Fibroblast of skin of right biceps (primary cell): ENCODE data around the gene NUP93.
A peak's percentile ranks its signal among the peaks of the same experiment; 100 is the strongest.
"Not testable (repeated sequence)": the region's sequence is repeated elsewhere in the genome, so short reads cannot be mapped to it uniquely, and the experiment has no call there.

ENCODE experiments used
- DNase-seq: peaks from one replicate; pipeline ENCODE4 v3.0.0-alpha.2; 2013

The NUP93 gene

GRCh38 chr16:56710181-56710737 is 19.7 kb upstream of the NUP93 start:
- no peak for DNase-seq

- peak; percentile 18 for DNase-seq
Measured at GRCh38 chr16:56711862-56712261, 18.1 kb upstream of the NUP93 start.

- DNase-seq, result no peak
Measured at GRCh38 chr16:56713794-56714193, 16.1 kb upstream of the NUP93 start.

- DNase-seq, result no peak
Measured at GRCh38 chr16:56715126-56715525, 14.8 kb upstream of the NUP93 start.

GRCh38 chr16:56716761-56717160 is 13.2 kb upstream of the NUP93 start:
- no peak for DNase-seq

- not testable (repeated sequence) for DNase-seq
Measured at GRCh38 chr16:56717532-56717931, 12.4 kb upstream of the NUP93 start.

- DNase-seq, result no peak
Measured at GRCh38 chr16:56722200-56722842, 7.6 kb upstream of the NUP93 start.

GRCh38 chr16:56724191-56724590 is 5.7 kb upstream of the NUP93 start:
- DNase-seq, result no peak

- DNase-seq, result no peak
Measured at GRCh38 chr16:56726283-56726682, 3.6 kb upstream of the NUP93 start.

GRCh38 chr16:56726926-56727325 is 3.0 kb upstream of the NUP93 start:
- no peak for DNase-seq

- DNase-seq, result no peak
Measured at GRCh38 chr16:56728027-56728426, 1.9 kb upstream of the NUP93 start.

GRCh38 chr16:56728980-56729734 is 772 bp upstream of the NUP93 start:
- no peak for DNase-seq

- no peak for DNase-seq
Measured at GRCh38 chr16:56732366-56732765, 2.4 kb downstream of the NUP93 start.

GRCh38 chr16:56732832-56733231 is 2.9 kb downstream of the NUP93 start:
- no peak for DNase-seq

GRCh38 chr16:56734429-56734828 is 4.5 kb downstream of the NUP93 start:
- peak; percentile 37 for DNase-seq

- DNase-seq, result no peak
Measured at GRCh38 chr16:56736476-56736875, 6.5 kb downstream of the NUP93 start.

- no peak for DNase-seq
Measured at GRCh38 chr16:56737539-56737938, 7.6 kb downstream of the NUP93 start.

- DNase-seq, result no peak
Measured at GRCh38 chr16:56738221-56738620, 8.3 kb downstream of the NUP93 start.

- DNase-seq, result not testable (repeated sequence)
Measured at GRCh38 chr16:56739378-56739777, 9.4 kb downstream of the NUP93 start.

GRCh38 chr16:56741399-56741798 is 11.5 kb downstream of the NUP93 start:
- DNase-seq, result no peak

- DNase-seq, result peak; percentile 88
Measured at GRCh38 chr16:56742030-56742984, 12.4 kb downstream of the NUP93 start.

- DNase-seq, result peak; percentile 54
Measured at GRCh38 chr16:56743840-56744239, 13.9 kb downstream of the NUP93 start.

- no peak for DNase-seq
Measured at GRCh38 chr16:56744996-56745640, 15.2 kb downstream of the NUP93 start.
